NCI-H345 (cell line): Measurements from ENCODE around the gene WDR6.
"Not testable (repeated sequence)": the region's sequence is repeated elsewhere in the genome, so short reads cannot be mapped to it uniquely, and the experiment has no call there.

ENCODE experiments used
- DNase-seq: peaks from one replicate; lab custom pipeline; 2025; lab: John Stamatoyannopoulos, UW

The WDR6 gene

DNA sequence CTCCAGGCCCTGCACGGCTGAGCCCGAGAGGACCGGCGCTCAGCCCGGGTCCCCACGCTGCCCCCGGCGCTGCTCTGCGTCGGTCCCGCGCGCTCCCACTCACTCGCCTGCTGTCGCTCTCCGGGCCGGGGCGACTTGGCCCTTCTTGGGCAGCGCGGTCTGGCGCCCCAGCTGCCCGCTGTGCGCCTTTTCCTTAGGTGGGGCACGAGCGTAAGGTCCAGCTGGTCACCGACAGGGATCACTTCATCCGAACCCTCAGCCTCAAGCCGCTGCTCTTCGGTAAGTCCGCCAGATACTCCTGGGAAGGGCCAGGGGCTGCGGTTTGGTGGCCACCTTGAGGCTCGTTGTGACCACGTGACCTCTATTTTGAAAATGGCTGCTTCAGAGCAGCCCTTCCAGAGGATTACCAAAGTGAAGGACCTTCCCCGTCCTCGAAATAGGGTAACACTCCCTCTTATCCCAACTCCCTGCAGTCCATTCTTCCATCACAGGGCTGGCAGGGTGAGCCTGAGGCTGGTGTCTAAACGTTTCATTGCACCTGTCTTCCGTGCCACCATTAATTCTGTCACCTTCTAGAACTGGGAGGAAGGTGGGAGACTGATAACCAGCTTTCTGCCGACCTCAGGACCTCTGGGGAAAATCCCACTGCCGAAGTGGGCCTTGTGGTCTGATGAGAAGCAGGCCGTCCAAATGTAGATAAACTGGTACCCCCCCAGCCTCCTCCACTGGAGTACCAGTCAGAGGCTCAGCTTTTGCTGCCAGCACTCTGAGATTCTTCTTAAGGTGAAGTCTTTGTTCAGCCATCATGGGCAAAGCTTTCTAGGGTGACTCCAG, 16.3 kb upstream of the WDR6 start:
- peak; percentile 2 for DNase-seq

GRCh38 chr3:48991851-48992545, 15.2 kb upstream of the WDR6 start:
- DNase-seq = no peak

- no peak for DNase-seq
Measured at GRCh38 chr3:48993834-48994233, 13.4 kb upstream of the WDR6 start.

- no peak for DNase-seq
Measured at GRCh38 chr3:48996640-48997039, 10.6 kb upstream of the WDR6 start.

GRCh38 chr3:48997102-48997635, 10.0 kb upstream of the WDR6 start:
- no peak for DNase-seq

GRCh38 chr3:48997714-48998637, 9.2 kb upstream of the WDR6 start:
- DNase-seq = peak; percentile 55

GRCh38 chr3:48999085-48999858, 7.9 kb upstream of the WDR6 start:
- peak; percentile 62 for DNase-seq

GRCh38 chr3:49001155-49001554, 6.0 kb upstream of the WDR6 start:
- DNase-seq = no peak

- peak; percentile 40 for DNase-seq
Measured at GRCh38 chr3:49004352-49005302, 2.6 kb upstream of the WDR6 start.

GRCh38 chr3:49005303-49005680, 1.9 kb upstream of the WDR6 start:
- DNase-seq = no peak

DNA sequence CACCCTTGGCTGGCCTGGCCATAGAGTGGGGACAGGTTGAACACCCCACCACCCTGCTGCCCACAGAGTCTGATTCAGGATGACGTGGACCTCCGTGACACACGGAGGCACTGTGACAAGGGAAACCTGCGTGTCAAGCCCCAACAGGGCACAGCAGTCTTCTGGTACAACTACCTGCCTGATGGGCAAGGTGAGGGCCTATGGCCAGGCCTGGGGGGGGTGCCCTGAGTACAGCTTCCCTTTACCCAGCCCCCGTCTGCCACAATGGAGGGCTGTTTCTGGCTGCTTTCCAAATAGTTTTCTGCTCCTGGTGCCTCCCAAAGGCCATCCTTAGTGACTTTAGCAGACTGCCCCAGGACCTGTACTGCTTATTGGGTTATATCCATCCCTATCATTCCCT, 1.2 kb upstream of the WDR6 start:
- no peak for DNase-seq

- peak; percentile 7 for DNase-seq
Measured at GRCh38 chr3:49006408-49007067, 653 bp upstream of the WDR6 start.

- peak; percentile 76 for DNase-seq
Measured at GRCh38 chr3:49007771-49008528, 759 bp downstream of the WDR6 start.

DNA sequence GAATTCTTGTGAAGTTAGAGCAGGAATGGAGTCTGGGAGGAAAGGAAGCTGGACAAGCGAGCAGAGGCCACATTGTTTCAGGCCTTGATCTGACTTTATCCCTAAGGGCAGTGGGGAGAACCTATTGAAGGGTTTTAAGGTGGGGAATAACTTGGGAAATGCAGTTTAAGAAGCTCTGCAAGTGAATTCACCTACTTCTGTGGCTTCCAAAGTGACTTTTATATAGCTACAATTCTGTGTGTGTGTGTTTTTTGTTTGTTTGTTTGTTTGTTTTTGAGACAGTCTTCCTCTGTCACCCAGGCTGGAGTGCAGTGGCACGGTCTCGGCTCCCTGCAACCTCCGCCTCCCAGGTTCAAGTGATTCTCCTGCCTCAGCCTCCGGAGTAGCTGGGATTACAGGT, 1.4 kb downstream of the WDR6 start:
- DNase-seq = not testable (repeated sequence)

- no peak for DNase-seq
Measured at GRCh38 chr3:49009396-49009795, 2.2 kb downstream of the WDR6 start.

DNA sequence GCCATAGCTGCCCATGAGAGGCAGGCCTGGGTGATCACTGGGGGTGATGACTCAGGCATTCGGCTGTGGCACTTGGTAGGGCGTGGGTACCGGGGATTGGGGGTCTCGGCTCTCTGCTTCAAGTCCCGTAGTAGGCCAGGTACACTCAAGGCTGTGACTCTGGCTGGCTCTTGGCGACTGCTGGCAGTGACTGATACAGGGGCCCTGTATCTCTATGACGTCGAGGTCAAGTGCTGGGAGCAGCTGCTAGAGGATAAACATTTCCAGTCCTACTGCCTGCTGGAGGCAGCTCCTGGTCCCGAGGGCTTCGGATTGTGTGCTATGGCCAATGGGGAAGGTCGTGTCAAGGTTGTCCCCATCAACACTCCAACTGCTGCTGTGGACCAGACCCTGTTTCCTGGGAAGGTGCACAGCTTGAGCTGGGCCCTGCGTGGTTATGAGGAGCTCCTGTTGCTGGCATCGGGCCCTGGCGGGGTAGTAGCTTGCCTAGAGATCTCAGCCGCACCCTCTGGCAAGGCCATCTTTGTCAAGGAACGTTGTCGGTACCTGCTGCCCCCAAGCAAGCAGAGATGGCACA, 5.3 kb downstream of the WDR6 start:
- no peak for DNase-seq

DNA sequence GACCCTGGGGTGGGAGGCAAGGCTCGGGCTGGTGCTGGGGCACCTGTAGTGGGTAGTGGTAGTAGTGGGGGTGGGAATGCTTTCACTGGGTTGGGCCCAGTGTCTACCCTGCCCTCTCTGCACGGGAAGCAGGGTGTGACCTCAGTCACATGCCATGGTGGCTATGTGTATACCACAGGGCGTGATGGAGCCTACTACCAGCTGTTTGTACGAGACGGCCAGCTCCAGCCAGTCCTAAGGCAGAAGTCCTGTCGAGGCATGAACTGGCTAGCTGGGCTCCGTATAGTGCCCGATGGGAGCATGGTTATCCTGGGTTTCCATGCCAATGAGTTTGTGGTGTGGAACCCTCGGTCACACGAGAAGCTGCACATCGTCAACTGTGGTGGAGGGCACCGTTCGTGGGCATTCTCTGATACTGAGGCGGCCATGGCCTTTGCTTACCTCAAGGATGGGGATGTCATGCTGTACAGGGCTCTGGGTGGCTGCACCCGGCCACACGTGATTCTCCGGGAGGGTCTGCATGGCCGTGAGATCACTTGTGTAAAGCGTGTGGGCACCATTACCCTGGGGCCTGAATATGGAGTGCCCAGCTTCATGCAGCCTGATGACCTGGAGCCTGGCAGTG, 6.0 kb downstream of the WDR6 start:
- no peak for DNase-seq
